GM18867 (cell line): ENCODE data around the gene PATL2.
"Not testable (repeated sequence)": the region's sequence is repeated elsewhere in the genome, so short reads cannot be mapped to it uniquely, and the experiment has no call there.

Experiments
- ATAC-seq: cut with Tn5 transposase; IDR thresholded peaks from one replicate; pipeline ENCODE4 v1.9.1; 2021; ENCODE audit warnings: mild to moderate bottlenecking, moderate library complexity; ENCODE audit not compliant: unreplicated experiment

PATL2 gene

DNA sequence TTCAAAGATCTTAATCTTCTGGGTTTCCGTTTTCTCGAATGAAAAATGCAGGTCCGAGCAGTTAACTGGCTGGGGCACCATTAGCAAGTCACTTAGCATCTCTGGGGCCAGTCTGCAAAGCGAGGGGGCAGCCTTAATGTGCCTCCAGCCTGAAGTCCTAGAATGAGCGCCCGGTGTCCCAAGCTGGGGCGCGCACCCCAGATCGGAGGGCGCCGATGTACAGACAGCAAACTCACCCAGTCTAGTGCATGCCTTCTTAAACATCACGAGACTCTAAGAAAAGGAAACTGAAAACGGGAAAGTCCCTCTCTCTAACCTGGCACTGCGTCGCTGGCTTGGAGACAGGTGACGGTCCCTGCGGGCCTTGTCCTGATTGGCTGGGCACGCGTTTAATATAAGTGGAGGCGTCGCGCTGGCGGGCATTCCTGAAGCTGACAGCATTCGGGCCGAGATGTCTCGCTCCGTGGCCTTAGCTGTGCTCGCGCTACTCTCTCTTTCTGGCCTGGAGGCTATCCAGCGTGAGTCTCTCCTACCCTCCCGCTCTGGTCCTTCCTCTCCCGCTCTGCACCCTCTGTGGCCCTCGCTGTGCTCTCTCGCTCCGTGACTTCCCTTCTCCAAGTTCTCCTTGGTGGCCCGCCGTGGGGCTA, at the start of gene PATL2, which contains the start of gene B2M:
Gene PATL2, minus strand, starts transcription at position 228 of the 647 bp plus-strand sequence. CDS start 34,833 bp downstream, outside the sequence.
Gene B2M, plus strand, starts transcription at position 422 of the 647 bp plus-strand sequence. Its CDS starts 30 bp downstream, at position 452.
- peak; percentile 68 for ATAC-seq

DNA sequence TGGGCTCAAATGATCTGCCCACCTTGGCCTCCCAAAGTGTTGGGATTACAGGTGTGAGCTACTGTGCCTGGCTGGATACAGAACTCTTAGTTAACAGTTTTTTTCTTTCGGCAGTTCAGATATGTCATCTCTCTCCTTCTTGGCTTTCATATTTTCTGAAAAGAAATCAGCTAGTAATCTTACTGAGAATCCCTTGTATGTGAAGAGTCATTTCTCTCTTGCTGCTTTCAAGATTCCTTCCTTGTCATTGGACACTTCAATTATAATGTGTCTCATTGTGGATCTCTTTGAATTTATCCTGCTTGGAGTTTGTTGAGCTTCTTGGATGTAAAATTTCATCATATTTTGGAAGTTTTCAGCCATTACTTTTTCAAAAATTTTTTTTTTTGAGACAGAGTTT, 42.2 kb upstream of the PATL2 start:
- ATAC-seq = no peak

DNA sequence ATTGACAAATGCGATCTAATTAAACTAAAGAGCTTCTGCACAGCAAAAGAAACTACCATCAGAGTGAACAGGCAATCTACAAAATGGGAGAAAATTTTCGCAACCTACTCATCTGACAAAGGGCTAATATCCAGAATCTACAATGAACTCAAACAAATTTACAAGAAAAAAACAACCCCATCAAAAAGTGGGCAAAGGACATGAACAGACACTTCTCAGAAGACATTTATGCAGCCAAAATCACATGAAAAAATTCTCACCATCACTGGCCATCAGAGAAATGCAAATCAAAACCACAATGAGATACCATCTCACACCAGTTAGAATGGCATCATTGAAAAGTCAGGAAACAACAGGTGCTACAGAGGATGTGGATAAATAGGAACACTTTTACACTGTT, 32.3 kb upstream of the PATL2 start:
- ATAC-seq = not testable (repeated sequence)

DNA sequence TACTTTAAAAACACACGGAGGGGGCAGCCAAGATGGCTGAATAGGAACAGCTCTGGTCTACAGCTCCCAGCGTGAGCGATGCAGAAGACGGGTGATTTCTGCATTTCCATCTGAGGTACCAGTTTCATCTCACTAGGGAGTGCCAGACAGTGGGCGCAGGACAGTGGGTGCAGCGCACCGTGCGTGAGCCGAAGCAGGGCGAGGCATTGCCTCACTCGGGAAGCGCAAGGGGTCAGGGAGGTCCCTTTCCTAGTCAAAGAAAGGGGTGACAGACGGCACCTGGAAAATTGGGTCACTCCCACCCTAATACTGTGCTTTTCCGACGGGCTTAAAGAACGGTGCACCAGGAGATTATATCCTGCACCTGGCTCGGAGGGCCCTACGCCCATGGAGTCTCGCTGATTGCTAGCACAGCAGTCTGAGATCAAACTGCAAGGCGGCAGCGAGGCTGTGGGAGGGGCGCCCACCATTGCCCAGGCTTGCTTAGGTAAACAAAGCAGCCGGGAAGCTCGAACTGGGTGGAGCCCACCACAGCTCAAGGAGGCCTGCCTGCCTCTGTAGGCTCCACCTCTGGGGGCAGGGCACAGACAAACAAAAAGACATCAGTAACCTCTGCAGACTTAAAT, 28.2 kb upstream of the PATL2 start:
- ATAC-seq = not testable (repeated sequence)

DNA sequence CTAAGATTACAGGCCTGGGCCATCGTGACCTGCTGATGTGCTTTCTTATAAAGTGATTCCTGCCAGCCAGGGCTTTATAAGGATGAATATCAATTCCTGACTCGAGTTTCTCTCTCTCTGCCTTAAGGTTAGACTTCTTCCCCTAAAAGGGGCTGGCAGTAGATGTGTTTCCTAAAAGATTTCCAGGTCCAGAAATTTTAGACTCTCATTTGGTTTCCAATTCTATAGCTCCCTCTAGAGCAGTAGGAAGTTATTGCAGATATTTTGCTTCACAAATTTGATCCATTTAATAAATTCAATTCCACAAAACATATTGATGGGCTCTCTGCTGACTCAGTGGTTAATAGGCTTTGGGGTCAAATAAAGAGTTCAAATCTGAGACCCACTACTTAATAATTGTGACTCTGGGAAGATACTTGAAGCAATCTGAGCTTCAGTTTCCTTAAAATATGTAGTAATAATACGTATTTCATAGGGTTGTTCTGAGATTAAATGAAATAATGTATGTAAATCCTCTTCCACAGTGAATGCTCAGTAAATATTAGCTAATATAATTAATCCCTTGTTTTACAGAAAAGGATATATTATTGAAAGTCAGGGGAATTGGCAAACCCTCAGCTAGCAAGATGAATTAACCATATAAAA, 27.3 kb upstream of the PATL2 start:
- ATAC-seq = no peak

DNA sequence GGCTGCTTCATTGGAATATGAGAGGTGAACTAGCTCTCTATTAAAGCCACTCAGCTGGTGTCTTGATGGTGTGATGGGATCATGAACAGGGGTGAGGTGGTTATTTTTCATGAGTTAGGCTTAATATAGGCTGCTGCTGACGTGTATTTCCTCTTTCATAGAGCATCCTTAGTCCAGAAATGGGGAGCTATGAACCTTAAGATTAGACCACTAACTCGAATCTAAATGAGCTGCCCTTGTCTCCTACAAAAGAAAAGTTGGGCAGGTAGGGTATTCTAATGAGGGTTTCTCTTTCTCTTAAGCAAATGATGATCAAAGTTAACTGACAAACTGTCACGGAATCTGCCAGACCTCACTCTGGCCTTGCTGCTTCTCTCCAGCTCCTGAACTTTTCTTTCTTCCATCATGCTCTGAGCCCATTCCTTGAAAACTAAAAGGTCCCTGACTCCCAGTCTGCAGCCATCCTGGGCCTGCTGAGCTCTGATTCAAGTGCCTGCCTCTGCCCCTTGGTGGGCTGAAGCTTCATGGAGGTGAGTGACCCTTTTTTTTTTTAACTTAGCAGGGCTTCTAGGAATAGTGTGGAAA, 25.1 kb upstream of the PATL2 start, which contains the start of gene TRIM69:
Gene TRIM69, plus strand, starts transcription at position 348 of the 585 bp plus-strand sequence. Its CDS starts 177 bp downstream, at position 525.
- peak; percentile 38 for ATAC-seq

DNA sequence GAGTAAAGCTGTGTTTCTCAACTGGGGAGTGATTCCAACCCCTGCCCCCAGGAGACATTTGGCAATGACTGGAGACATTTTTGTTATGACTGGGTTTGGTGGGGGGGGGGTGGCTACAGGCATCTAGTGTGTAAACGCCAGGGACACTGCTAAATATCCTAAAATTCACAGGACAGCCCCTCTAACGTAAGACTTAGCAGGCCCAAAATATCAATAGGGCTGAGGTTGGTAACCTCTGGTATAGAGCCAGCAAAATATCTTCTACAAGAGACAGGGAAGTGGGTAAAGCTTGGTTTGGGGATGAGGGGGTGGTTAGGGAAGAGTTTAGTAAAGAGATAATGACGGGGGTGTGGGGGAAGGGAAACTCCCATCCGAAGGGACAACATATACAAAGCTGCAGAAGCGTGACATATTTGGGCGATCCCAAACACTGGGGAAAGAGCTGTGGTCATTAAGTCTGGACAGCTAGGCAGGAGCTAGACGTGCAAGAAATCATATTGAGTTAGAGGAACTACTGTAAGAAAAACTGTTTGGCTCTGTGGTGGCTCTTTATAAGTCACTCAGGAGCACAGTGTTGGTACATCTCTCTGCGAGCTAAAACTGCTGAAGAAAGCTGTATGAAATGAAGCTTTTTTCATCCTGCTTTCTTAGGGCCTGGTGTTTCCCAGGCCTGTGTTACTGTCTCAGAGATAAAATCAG, 24.5 kb upstream of the PATL2 start:
- peak; percentile 47 for ATAC-seq

DNA sequence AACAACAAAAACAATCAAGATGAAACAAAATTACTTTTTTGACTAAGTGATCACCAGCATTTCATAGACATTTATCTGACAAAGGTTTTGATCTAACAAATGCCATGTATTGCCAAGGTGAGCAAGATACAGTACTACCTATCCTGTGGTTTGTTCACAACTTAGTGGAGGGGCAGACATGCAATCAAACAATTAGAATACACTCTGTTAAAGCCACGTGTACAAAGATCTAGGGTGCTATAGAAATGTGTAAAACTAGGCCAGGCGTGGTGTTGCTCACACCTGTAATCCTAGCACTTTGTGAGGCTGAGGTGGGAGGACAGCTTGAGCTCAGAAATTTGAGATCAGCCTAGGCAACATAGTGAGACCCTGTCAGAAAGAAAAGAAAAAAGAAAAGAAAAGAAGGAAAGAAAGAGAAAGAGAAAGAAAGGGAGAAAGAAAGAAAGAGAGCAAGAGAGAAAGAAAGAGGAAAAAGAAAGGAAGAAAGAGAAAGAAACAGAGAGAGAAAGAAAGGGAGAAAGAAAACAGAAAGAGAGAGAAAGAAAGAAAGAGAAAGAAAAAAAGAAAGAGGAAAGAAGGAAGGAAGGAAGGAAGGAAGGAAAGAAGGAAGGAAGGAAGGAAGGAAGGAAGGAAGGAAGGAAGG, 23.8 kb upstream of the PATL2 start:
- no peak for ATAC-seq

DNA sequence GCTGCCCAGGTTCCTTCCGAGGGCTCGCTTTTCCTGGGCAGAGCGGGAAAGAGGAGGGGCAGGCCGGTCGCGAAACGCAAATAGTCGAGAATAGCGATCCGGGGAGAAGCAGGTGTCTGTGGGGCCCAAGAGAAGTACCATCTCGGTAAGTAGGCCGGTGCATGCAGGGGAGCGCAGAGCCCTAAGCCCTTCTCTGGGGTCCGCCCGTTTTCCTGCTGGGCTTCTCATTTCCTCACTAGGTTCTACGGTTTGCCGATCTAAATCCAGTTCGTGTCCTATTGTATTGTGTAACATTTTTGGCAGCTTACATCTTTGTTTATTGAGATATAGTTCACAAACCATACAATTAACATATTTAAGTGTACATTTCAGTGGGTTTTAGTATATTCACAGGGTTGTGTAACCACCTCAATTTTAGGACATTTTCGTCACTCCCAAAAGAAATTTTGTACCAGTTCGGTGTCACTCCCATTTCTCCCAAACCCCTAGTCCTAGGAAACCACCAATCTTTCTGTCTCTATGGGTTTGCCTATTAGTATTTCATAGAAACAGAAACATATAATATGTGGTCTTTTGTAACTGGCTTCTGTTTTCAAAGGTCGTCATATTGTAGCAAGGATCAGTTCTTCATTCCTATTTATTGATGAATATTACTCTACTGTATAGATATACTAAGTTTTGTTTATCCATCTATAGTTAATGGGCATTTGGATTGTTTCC, 18.4 kb upstream of the PATL2 start:
- no peak for ATAC-seq

DNA sequence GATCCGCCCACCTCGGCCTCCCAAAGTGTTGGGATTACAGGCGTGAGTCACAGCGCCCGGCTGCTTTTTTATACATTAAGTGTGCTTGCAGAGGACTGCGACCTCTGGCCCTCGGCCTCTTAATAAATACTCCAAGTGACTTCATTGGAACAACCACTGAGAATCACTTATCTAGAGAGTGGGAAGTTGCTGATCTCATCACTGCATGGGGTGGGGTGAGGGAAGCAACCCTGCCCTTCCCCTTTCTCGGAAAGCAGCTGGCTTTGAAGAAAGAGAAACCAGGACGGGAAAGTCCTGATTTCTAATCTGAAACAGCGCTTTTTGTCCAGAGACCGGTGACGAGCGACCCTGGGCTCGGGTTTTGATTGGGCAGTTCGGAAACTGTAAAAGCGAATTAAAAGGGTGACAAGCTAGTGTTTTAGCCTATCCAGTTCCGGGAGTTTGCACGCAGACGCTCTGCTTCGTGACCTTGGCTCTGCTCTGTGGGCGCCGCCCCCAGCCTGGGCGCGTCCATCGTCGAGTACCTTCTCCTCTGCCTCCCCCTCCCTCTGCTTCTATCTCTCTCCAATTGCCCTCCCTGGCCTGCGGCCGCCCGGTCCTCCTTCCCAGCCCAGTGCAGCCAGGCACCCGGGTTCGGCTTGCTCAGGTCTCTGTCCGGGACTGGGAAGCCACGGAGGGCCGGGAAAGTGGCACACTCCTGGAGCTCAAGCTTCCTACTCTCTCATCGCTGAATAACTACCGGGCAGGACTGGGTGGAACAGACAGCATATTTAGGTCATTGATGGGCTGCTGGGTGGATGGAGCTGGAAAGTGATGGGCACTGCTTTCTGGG, 17.7 kb upstream of the PATL2 start:
- peak; percentile 69 for ATAC-seq

DNA sequence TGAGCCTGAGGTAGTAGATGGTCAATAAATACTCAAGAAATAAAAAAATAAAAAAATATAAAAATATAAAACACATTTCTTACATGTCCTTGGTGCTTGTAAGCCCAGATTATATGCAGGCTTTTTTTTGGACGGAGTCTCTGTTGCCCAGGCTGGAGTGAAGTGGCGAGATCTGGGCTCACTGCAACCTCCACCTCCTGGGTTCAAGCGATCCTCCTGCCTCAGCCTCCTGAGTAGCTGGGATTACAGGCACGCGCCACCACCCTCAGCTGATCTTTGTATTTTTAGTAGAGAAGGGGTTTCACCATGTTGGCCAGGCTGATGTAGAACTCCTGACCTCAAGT, 17.1 kb upstream of the PATL2 start:
- not testable (repeated sequence) for ATAC-seq

DNA sequence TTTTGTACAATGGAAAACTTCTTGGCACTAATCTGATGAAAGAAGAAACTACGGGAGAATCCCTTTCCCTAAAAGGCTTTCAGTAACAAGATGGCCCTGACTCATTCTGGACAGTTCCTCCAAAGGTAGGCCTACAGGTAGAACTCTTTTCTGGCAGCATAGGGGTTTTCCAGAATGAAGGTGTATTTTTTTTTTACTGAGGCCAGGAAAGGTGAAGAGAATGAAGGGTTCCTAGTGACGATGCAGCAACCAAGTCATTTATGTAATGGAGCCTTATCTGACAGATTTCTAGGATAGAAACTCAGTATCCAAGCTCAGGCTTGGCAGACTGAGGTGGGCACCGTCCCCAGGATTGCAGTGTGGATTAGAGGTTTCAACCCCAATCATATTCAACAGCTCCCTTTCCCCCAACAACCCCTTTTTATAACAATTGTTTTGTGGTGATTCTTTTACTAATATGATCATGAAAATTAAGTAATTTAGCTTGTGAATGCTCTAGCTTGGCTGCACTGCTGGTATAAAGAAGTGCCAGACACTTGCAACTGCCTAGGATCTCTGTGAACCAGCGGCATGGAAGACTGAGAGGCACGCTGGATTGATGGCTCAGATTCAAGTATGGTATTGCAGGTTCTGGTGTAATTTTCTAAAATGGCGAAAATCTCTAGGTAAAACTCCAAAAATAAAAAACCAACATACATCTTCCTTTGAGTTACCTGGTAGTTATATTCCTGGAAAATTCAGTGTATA, 16.5 kb upstream of the PATL2 start:
- ATAC-seq = no peak

DNA sequence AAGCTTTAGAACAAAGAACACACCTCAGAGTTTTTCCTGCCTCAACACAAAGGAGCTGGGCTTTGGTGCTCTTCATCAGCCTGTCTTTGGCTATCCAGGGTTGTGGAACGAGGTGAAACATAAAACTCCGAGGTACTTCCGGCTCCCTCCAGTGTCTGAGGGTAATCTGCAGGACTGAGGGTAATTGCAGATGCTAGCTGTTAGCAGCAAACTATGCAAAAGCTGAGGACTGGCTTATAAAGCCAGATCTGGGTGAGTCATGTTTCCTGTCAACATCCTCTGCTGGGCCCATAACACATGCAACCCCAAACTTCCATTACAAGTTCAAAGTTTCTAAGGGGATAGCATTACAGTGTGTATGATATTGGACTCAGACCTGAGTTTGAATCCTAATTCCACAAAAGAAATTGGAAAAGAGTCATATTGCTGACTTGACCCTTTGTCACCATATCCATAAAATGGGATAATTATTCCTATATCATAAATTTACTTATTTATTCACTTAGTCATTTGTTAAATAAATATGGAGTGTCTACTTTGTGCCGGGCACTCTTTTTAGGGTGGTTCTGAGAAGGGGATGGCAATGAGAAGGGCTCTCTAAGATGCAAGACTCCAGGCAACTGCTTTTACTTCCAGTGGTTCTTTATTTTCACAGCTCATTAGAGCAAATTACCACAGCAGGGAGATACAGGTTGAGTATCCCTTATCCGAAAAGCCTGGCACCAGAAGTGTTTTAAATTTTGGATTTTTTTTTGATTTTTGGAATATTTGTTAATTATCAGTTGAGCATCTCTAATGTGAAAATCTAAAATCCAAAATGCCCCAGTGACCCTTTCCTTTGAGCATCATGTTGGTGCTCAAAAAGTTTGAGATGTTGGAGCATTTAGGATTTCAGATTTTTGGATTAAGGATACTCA, 15.7 kb upstream of the PATL2 start:
- ATAC-seq = peak; percentile 41

DNA sequence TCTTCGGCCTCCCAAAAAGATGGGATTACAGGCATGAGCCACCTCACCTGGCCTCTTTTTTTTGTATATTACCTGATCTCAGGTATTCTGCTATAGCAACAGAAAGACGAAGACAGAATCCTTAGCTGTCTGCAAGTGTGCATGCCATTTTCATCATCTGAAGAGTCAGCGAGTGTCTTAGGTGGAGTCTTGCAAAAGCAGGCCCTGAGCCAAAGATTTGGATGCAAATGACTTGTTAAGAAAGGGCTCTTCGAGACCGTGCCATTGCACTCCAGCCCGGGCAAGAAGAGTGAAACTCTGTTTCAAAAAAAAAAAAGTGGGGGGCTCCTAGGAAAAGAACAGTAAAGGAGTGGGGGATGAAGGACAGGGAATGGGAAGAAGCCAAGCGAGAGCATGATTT, 15.0 kb upstream of the PATL2 start:
- ATAC-seq = no peak

DNA sequence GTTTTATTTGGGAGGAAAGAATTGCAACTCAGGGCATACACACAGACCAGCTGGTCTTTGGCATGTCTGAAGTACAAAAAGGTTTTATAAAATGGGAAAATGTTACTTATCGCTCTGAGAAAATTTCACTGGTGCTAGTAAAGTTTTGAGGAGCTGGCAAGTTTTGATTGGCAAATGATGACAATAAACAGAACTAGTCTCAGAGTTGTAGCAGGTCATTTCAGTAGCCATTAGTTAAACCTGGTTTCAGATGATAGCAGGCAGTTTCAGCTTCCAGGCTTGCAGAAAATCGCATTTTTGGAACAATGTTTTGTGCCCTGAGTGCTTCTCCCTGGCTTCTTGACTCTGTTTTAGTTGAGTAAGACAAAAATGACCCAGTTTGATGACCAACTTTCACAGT, 10.9 kb upstream of the PATL2 start:
- ATAC-seq = no peak

DNA sequence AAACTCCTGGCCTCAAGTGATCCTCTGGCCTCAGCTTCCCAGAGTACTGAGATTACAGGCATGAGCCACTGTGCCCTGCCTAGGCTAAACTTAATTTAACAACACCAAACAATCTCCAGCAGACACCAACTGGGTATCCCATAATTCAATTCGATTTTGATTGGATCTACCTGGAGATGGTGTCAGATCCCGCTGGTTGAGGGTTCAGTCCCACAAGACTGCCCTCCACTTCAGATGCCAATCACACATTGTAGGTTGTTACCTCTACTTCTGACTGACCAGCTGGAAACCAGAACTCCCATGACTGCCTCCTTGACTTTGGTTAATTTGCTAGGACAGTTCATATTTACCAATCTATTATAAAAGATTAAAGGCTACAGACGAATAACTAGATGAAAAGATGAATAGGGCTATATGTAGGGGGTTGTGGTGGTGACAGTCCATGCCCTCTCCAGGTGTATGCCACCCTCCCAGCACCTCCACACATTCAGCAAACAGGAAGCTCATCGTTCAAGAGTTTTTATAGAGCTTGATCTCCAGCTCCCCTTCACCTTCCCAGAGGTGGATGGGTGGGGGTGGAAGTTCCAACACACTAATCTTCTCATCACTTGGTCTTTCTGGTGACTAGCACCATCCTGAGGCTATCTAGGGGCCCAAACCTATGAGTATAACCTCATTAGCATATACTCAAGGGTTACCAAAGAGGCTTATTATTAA, 9.5 kb upstream of the PATL2 start:
- no peak for ATAC-seq

DNA sequence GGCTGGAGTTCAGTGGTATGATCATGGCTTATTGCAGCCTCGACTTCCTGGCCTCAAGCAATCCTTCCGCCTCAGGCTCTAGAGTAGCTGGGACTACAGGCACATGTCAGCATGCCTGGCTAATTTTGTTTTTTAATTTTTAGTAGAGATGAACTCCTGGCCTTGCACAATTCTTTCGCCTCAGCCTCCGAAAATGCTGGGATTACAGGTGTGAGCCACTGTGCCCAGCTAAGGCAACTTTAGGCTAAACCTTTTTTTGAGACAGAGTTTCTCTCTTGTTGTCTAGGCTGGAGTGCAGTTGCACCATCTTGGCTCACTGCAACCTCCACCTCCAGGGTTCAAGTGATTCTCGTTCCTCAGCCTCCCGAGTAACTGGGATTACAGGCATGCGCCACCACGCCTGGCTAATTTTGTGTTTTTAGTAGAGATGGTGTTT, 8.9 kb upstream of the PATL2 start:
- ATAC-seq = not testable (repeated sequence)
